ENCODE results near the gene TPD52L2. TPM values are rescaled to one million over a fixed set of nuclear protein-coding genes. Genes with fewer than 3 reads are reported as not detected.
"Not testable (repeated sequence)": the region's sequence is repeated elsewhere in the genome, so short reads cannot be mapped to it uniquely, and the experiment has no call there.

TPD52L2 gene
- total and polyA plus RNA-seq, 7 donors, result 71.7 to 109 (median 84.7) TPM

DNA sequence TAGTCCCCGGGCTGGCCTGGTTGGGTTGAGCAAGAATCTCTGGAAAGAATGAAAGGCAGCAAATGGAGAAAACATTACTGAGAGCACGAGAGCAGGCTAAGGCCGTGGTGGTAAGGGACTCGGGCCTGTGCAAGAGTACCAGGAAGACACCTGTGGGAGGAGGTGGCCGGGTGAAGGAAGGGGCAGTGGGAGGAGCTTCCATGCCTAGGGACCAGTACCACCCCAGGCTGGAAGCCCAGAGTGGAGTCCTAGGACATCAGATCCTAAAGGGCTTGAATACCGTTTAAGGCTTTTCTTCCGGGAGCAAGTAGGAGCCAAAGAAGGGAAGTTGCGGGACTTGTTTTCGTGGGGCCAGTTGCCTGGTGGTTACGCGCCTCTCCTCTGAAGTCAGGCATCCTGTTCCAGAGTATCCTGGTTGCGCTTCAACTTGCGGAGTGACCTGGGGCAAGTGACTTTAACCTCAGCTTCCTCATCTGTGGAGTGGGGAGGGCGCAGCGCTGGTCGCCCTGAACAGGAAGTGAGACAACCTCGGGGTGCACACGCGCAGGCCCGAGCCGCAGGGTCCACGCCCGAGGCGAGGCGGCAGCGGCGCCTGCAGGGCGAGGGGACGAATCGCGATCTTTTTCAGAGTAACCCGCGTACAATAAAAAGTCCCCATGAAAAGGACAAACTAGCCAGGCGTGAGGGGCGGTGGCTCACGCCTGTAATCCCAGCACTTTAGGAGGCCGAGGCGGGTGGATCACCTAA is 1.1 kb upstream of the TPD52L2 start:
- peak; percentile 93 for DNase-seq
- Histone ChIP-seq H3K27ac (peak overlapping the region; percentile 93 to 98 (median 94)), H3K4me3 (peak overlapping the region; percentile 84 to 96 (median 86)), H3K36me3 (peaks cover 2 to 23% (median 9%) of the 10 kb centered on the region in 4 donors), H3K4me1 (peaks cover 4 to 47% (median 25%) of the 10 kb centered on the region in 4 donors), H3K9me3 (no peaks in the 10 kb centered on the region), H3K27me3 (peaks cover 0 to 2% (median 0%) of the 10 kb centered on the region in 3 donors)
- intact Hi-C loops (cut with DNase I), result loop anchor here (2.0 to 5.0 kb wide), 3 partner anchors 31 to 77 kb away; partner anchors contain the start of gene DNAJC5
- WGBS, 2 donors, result 1 to 3% methylated on average over 38 of the region's 38 CpGs
- TF ChIP-seq, protein P1, sequence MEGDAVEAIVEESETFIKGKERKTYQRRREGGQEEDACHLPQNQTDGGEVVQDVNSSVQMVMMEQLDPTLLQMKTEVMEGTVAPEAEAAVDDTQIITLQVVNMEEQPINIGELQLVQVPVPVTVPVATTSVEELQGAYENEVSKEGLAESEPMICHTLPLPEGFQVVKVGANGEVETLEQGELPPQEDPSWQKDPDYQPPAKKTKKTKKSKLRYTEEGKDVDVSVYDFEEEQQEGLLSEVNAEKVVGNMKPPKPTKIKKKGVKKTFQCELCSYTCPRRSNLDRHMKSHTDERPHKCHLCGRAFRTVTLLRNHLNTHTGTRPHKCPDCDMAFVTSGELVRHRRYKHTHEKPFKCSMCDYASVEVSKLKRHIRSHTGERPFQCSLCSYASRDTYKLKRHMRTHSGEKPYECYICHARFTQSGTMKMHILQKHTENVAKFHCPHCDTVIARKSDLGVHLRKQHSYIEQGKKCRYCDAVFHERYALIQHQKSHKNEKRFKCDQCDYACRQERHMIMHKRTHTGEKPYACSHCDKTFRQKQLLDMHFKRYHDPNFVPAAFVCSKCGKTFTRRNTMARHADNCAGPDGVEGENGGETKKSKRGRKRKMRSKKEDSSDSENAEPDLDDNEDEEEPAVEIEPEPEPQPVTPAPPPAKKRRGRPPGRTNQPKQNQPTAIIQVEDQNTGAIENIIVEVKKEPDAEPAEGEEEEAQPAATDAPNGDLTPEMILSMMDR (IDR thresholded peaks at IDR 0.05), result peak; percentile 49 to 57 (median 54)
- TF ChIP-seq POLR2AphosphoS5 (IDR thresholded peaks at IDR 0.05), result peak; percentile 7 to 62 (median 25)
- no peak for TF ChIP-seq POLR2A (IDR thresholded peaks at IDR 0.05)

DNA sequence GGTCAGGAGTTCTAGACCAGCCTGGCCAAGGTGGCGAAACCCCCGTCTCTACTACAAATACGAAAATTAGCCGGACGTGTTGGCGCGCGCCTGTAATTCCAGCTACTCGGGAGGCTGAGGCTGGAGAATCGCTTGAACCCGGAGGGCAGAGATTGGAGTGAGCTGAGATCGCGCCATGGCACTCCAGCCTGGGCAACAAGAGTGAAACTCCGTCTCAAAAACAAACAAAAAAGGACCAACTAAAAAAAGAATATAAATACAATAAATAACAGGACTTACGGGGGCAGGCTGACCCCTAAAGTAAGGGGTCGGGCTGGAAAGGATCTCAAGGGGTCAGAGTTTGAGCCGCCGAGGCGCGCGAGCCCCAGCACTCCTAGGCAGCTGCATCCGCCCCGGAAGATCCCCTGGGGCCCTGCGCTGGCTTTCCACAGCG is 509 bp upstream of the TPD52L2 start:
- Histone ChIP-seq H3K27ac (peak overlapping the region; percentile 93 to 98 (median 94)), H3K4me1 (peaks cover 4 to 44% (median 25%) of the 10 kb centered on the region in 4 donors), H3K36me3 (peaks cover 8 to 29% (median 12%) of the 10 kb centered on the region in 4 donors), H3K27me3 (no peaks in the 10 kb centered on the region), H3K9me3 (no peaks in the 10 kb centered on the region), H3K4me3 (peak overlapping the region; percentile 84 to 96 (median 86))
- intact Hi-C loops (cut with DNase I), result loop anchor here (2.0 to 5.0 kb wide), 3 partner anchors 30 to 77 kb away; partner anchors contain the start of gene DNAJC5
- 0% methylated on average over 25 of the region's 25 CpGs for WGBS, 2 donors
- TF ChIP-seq EP300 (IDR thresholded peaks at IDR 0.05) (no peak), POLR2A (IDR thresholded peaks at IDR 0.05) (peak in 1 of 2 donors; percentile 57), POLR2AphosphoS5 (IDR thresholded peaks at IDR 0.05) (no peak)
- TF ChIP-seq, protein P1 (IDR thresholded peaks at IDR 0.05), result peak in 1 of 4 experiments; percentile 9
- no peak for DNase-seq

DNA sequence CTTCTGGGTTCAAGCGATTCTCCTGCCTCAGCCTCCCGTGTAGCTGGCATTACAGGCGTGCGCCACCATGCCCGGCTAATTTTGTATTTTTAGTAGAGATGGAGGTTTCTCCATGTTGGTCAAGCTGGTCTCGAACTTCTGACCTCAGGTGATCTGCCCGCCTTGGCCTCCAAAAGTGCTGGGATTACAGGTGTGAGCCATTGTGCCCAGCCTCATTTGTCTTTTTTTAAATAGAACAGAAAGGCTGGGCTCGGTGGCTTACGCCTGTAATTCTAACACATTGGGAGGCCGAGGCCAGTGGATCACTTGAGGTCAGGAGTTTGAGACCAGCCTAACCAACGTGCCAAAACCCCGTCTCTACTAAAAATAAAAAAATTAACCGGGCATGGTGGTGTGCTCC is 2.0 kb downstream of the TPD52L2 start:
- H3K4me3 ChIP-seq; H3K27ac ChIP-seq; DNase-seq; H3K9me3 ChIP-seq; intact Hi-C loops (cut with DNase I); H3K27me3 ChIP-seq: not testable (repeated sequence)
- Histone ChIP-seq H3K36me3 (peaks cover 9 to 44% (median 19%) of the 10 kb centered on the region in 4 donors), H3K4me1 (peaks cover 4 to 44% (median 25%) of the 10 kb centered on the region in 4 donors)
- 95 to 97% methylated on average over 13 of the region's 13 CpGs for WGBS, 2 donors

DNA sequence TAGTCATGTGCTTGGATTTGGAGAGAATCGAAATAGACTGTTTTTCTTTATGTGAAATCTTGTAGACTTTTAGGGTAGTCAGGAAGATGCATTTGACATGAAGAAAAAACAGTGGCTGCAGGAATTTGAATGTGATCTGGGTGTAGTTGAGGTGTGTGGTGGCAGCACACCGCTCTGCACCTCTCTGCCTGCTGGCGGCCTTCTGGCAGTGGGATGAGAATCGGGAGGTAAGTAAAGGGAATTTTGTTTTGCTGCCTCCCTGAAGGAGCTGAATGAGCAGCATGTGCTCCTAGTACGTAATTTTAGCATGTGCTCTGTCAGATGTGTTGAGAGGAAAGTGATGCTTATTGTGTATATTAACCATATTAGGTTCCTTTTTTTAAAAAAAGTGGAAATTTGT is 3.2 kb downstream of the TPD52L2 start:
- no peaks in the 10 kb centered on the region for H3K9me3 ChIP-seq
- no peak overlapping the region for H3K4me3 ChIP-seq
- no peak for DNase-seq
- peaks cover 9 to 50% (median 22%) of the 10 kb centered on the region in 4 donors for H3K36me3 ChIP-seq
- H3K27me3 ChIP-seq, result no peaks in the 10 kb centered on the region
- TF ChIP-seq POLR2AphosphoS5 (IDR thresholded peaks at IDR 0.05), result no peak
- TF ChIP-seq, protein P1 (IDR thresholded peaks at IDR 0.05), result no peak
- TF ChIP-seq EP300 (IDR thresholded peaks at IDR 0.05), result no peak
- no peak for TF ChIP-seq POLR2A (IDR thresholded peaks at IDR 0.05)
- H3K4me1 ChIP-seq, result peaks cover 4 to 41% (median 24%) of the 10 kb centered on the region in 4 donors
- intact Hi-C loops (cut with DNase I), result no loop called here
- no peak overlapping the region for H3K27ac ChIP-seq
- 95 to 97% methylated on average over 5 of the region's 5 CpGs for WGBS, 2 donors

DNA sequence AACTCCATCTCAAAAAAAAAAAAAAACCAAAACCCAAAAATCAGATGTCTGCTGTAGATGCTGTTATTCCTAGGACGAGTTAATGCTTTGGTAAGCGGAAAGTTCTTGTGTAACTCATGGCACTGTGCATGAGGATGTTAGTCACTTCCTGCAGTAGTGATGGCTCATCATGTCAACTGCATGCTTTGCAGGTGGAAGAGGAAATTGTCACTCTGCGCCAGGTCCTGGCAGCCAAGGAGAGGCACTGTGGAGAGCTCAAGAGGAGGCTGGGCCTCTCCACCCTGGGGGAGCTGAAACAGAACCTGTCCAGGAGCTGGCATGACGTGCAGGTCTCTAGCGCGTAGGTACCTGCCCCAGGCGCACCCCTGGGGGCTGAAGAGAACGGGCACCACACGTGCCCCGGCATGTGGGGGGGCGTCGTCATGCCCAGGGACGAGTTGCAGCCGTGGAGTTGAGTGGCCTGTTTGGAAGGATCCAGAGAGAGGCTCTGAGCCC is 8.5 kb downstream of the TPD52L2 start:
- DNase-seq, result peak; percentile 82
- Histone ChIP-seq H3K27me3 (no peaks in the 10 kb centered on the region), H3K36me3 (peaks cover 28 to 99% (median 57%) of the 10 kb centered on the region in 4 donors), H3K4me1 (no peaks in the 10 kb centered on the region), H3K4me3 (no peak overlapping the region), H3K9me3 (no peaks in the 10 kb centered on the region), H3K27ac (peak overlapping the region in 3 of 4 donors; percentile 51 to 67 (median 61))
- WGBS, 2 donors, result 84 to 89% methylated on average over 14 of the region's 14 CpGs
- intact Hi-C loops (cut with DNase I), result no loop called here
- TF ChIP-seq POLR2AphosphoS5 (IDR thresholded peaks at IDR 0.05), result peak; percentile 64 to 83 (median 70)
- TF ChIP-seq EP300 (IDR thresholded peaks at IDR 0.05), result peak in 2 of 4 donors; percentile 34 to 35
- TF ChIP-seq POLR2A (IDR thresholded peaks at IDR 0.05), result no peak
- TF ChIP-seq, protein P1 (IDR thresholded peaks at IDR 0.05), result no peak

DNA sequence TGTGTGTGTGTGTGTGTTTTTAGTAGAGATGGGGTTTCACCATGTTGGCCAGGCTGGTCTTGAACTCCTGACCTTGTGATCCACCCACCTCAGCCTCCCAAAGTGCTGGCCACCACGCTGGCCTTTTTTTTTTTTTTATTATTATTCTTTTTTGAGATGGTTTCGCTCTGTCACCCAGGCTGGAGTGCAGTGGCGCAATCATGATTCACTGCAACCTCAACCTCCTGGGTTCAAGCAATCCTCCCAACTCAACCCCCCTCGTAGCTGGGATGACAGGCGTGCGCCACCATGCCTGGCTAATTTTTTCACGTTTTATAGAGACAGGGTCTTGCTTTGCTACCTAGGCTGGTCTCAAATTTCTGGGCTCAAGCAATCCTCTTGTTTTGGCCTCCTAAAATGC is 9.2 kb downstream of the TPD52L2 start:
- Histone ChIP-seq H3K27ac (peak overlapping the region in 2 of 4 donors; percentile 59 to 61), H3K36me3 (peaks cover 23 to 99% (median 55%) of the 10 kb centered on the region in 4 donors)
- H3K4me1 ChIP-seq; H3K9me3 ChIP-seq; H3K4me3 ChIP-seq; H3K27me3 ChIP-seq; DNase-seq; intact Hi-C loops (cut with DNase I): not testable (repeated sequence)
- 87 to 91% methylated on average over 7 of the region's 7 CpGs for WGBS, 2 donors
